Peyer's patch (tissue), 4 donors: ENCODE measurements around the gene CFAP77. TPM values are rescaled to one million over a fixed set of nuclear protein-coding genes. Genes with fewer than 3 reads are reported as not detected.

Source experiments
- DNase-seq, 3 donors: peaks; one replicate each; pipeline ENCODE4 v3.0.0-alpha.2; 2017 to 2019
- H3K27ac ChIP-seq, 4 donors: fragments of 200-600 bp; sonication (generic); one replicate each; pipeline ENCODE4 v1.5.1; 2016 to 2019
- H3K27me3 ChIP-seq, 2 donors: fragments of 200-600 bp; sonication (generic); one replicate each; pipeline ENCODE4 v1.5.1; 2019
- H3K36me3 ChIP-seq, 3 donors: fragments of 200-600 bp; sonication (generic); one replicate each; pipeline ENCODE4 v1.5.1; 2016 to 2019
- H3K4me1 ChIP-seq, 4 donors: fragments of 200-600 bp; sonication (generic); one replicate each; pipeline ENCODE4 v1.5.1; 2016 to 2019
- H3K4me3 ChIP-seq, 4 donors: fragments of 200-600 bp; sonication (generic); 1 replicate in 3 of 4; 2 replicates in 1 of 4; pipeline ENCODE4 v1.5.1; 2016 to 2019; ENCODE audit warnings: mild to moderate bottlenecking in 1 of 4
- H3K9me3 ChIP-seq, 4 donors: fragments of 200-600 bp; sonication (generic); one replicate each; pipeline ENCODE4 v1.5.1; 2016 to 2019; ENCODE audit warnings: mild to moderate bottlenecking in 1 of 4
- POLR2A ChIP-seq, 2 donors: fragments of 450-650 bp; IDR thresholded peaks; one replicate each; pipeline ENCODE4 v1.5.1; 2017; ENCODE audit warnings: antibody characterized with exemption in 2 of 2, mild to moderate bottlenecking in 2 of 2, moderate library complexity in 2 of 2
- total RNA-seq, 4 donors: library from RNA; depleted of rRNA; stranded (reverse); fragments of >200 nt; gene quantifications; one replicate each; pipeline ENCODE4 v1.1.0, GENCODE V29; 2016
- TF ChIP-seq, protein P1 (sequence below), 6 experiments: fragments of 450-650 bp in 4 of 6; fragments of 200-600 bp in 2 of 6; sonication (generic) in 1 of 6; IDR thresholded peaks; one replicate each; pipeline ENCODE4 v1.5.1; 2017 to 2019; ENCODE audit warnings: antibody characterized with exemption in 6 of 6, mild to moderate bottlenecking in 3 of 6, moderate library complexity in 1 of 6

CFAP77 gene
- total RNA-seq, 4 donors from 2014 or later: not detected

DNA sequence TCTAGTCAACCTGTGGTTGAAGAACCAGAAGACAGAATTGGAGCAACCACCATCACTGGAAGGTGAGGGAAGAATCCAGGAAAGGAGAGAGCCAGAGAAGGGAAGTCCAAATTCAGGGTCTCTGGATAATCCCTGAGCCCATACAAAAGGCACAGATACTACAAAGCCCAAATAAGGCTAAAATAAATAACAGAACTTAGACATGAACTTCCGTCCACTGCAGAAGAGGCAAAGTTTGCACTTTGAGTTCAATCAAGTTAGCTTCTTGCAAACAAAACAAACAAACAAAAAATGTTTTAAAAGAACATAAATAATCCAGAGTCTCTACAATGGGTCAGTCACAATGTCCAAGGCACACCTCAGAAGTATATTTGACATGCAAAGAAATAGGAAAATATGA is 21.0 kb downstream of the CFAP77 start:
- no peaks in the 10 kb centered on the region for H3K9me3 ChIP-seq
- H3K27ac ChIP-seq: no peak overlapping the region
- DNase-seq: no peak
- no peak for TF ChIP-seq POLR2A (IDR thresholded peaks at IDR 0.05)
- TF ChIP-seq, protein P1, sequence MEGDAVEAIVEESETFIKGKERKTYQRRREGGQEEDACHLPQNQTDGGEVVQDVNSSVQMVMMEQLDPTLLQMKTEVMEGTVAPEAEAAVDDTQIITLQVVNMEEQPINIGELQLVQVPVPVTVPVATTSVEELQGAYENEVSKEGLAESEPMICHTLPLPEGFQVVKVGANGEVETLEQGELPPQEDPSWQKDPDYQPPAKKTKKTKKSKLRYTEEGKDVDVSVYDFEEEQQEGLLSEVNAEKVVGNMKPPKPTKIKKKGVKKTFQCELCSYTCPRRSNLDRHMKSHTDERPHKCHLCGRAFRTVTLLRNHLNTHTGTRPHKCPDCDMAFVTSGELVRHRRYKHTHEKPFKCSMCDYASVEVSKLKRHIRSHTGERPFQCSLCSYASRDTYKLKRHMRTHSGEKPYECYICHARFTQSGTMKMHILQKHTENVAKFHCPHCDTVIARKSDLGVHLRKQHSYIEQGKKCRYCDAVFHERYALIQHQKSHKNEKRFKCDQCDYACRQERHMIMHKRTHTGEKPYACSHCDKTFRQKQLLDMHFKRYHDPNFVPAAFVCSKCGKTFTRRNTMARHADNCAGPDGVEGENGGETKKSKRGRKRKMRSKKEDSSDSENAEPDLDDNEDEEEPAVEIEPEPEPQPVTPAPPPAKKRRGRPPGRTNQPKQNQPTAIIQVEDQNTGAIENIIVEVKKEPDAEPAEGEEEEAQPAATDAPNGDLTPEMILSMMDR (IDR thresholded peaks at IDR 0.05): no peak
- H3K36me3 ChIP-seq: no peaks in the 10 kb centered on the region
- H3K4me1 ChIP-seq: no peaks in the 10 kb centered on the region
- H3K4me3 ChIP-seq: no peak overlapping the region
- H3K27me3 ChIP-seq: no peaks in the 10 kb centered on the region

DNA sequence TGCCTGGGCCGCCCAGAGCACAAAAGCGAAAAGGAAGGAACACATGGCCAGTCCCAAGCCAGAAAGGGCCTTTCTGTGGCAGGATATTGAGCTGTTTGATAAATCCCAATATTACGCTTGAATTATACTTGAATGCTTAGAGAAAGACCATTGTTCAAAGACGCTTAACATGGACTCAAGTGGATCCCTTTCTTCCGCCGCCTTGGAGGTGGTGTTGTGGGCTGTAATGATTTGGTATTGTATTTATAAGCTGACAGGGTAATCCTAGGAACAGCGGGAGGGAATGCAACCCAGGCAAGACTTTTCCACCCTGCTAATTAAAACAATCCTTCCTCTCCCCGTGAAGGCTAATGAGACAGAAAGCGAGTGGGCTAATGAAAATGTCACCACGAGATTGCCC is 24.9 kb downstream of the CFAP77 start:
- TF ChIP-seq POLR2A (IDR thresholded peaks at IDR 0.05): no peak
- TF ChIP-seq, protein P1 (IDR thresholded peaks at IDR 0.05): no peak
- H3K4me3 ChIP-seq: no peak overlapping the region
- no peaks in the 10 kb centered on the region for H3K36me3 ChIP-seq
- no peak for DNase-seq
- no peaks in the 10 kb centered on the region for H3K9me3 ChIP-seq
- H3K27me3 ChIP-seq: no peaks in the 10 kb centered on the region
- H3K27ac ChIP-seq: no peak overlapping the region
- H3K4me1 ChIP-seq: no peaks in the 10 kb centered on the region

DNA sequence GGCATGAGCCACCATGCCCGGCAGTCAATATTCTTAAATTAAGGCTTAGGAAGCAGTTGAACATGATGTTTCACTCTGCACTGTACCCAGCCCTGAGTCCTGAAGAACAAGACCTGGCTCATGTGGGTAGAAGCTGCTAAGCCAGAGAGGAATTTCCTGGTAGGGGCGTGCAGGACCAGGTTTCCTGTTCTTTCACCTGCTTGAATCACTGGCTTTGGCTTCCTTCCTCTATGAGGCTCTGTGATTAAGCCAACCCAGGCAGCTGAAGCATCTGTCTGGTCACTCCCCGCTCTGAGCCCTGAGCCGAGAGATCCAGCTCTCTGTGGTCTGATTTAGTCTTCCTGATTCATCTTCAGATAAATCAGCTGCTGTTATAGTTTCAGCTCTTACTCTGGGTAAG is 29.1 kb downstream of the CFAP77 start:
- no peaks in the 10 kb centered on the region for H3K36me3 ChIP-seq
- no peak for DNase-seq
- no peaks in the 10 kb centered on the region for H3K9me3 ChIP-seq
- H3K27ac ChIP-seq: no peak overlapping the region
- H3K4me3 ChIP-seq: no peak overlapping the region
- TF ChIP-seq POLR2A (IDR thresholded peaks at IDR 0.05): no peak
- TF ChIP-seq, protein P1 (IDR thresholded peaks at IDR 0.05): no peak
- H3K27me3 ChIP-seq: no peaks in the 10 kb centered on the region
- no peaks in the 10 kb centered on the region for H3K4me1 ChIP-seq

DNA sequence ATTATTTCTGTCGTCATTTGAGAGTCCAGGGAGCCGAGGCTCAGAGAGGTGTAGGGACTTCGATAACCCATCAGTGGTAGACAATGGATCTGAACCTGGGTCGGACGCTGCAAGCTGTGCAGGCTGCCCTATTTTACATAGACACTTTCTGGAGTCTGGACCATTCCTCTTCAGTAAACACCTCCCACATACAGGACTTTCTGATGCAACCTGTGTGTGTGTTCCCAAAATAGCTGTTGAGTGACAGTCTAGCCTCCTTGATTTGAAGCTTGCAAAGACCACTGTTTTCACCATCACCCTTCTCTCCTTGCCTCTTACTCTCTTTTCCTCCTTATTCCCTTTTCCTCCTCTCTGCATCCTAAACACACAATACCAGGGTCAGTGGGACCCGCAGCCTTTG is 30.7 kb downstream of the CFAP77 start:
- no peaks in the 10 kb centered on the region for H3K36me3 ChIP-seq
- no peaks in the 10 kb centered on the region for H3K4me1 ChIP-seq
- TF ChIP-seq POLR2A (IDR thresholded peaks at IDR 0.05): no peak
- TF ChIP-seq, protein P1 (IDR thresholded peaks at IDR 0.05): no peak
- H3K4me3 ChIP-seq: no peak overlapping the region
- no peaks in the 10 kb centered on the region for H3K27me3 ChIP-seq
- DNase-seq: no peak
- no peaks in the 10 kb centered on the region for H3K9me3 ChIP-seq
- no peak overlapping the region for H3K27ac ChIP-seq

DNA sequence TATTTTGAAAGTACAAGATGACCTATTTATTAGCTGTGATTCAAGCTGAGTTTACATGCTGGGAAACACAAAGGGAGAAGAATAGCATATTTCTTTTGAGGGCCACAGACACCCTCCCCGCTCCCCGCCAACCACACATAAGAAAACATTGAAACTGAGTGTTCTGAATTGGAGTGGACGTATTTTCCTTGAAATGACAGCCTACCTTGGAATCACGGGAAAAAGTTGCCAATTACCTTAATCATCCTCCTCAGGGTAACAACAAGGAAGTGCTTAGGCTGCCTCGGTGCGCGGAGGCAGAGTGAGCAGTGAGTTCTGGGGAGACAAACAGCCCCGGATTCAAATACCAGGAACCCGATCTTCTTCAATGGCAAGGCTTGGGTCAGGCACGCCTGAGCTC is 31.4 kb downstream of the CFAP77 start:
- Histone ChIP-seq H3K4me1 (no peaks in the 10 kb centered on the region), H3K9me3 (no peaks in the 10 kb centered on the region), H3K27me3 (no peaks in the 10 kb centered on the region), H3K4me3 (no peak overlapping the region), H3K36me3 (no peaks in the 10 kb centered on the region), H3K27ac (no peak overlapping the region)
- DNase-seq: no peak
- TF ChIP-seq, protein P1 (IDR thresholded peaks at IDR 0.05): no peak
- TF ChIP-seq POLR2A (IDR thresholded peaks at IDR 0.05): no peak

DNA sequence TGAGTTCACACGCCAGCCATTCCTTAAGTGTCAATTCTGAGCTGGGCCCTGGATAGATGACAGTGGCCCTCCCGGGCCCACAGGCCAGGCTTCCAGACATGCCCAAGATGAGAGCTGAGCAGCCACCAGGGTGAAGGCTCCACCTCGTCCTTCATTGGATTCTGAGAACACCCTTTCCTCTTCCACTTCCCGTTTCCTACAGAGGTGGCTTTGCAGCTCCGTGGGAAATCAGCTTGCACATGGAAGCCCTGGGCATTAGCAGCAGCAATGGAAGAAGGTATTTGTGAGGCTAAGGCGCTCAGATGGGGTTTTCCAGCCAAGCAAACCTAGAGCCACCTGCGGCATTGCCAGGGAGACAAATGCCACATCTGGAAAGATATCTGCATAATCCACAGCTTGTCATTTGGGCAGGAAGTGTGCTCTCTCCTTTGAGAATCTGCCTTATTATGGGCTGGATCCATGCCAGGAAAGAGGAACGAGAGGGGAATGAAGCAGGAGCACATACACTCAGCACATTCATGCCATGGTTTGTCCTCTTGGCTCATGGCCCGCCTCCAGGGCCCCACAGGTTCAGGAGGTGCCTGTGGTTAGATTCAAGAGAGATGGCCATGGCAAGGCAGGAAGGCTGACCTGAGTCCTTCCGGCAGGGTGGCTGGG is 34.1 kb downstream of the CFAP77 start:
- TF ChIP-seq POLR2A (IDR thresholded peaks at IDR 0.05): no peak
- TF ChIP-seq, protein P1 (IDR thresholded peaks at IDR 0.05): no peak
- no peaks in the 10 kb centered on the region for H3K9me3 ChIP-seq
- no peaks in the 10 kb centered on the region for H3K4me1 ChIP-seq
- H3K4me3 ChIP-seq: no peak overlapping the region
- H3K27ac ChIP-seq: no peak overlapping the region
- no peak for DNase-seq
- H3K36me3 ChIP-seq: no peaks in the 10 kb centered on the region
- no peaks in the 10 kb centered on the region for H3K27me3 ChIP-seq
